Measurements from ENCODE around the gene TST. TPM values are rescaled to one million over a fixed set of nuclear protein-coding genes. Genes with fewer than 3 reads are reported as not detected.

Gene TST
- total and polyA plus RNA-seq, 2 donors (not counting 3 experiments of a cell fraction or from before 2014, with no cell fraction given): 39.2 to 95.1 TPM

DNA sequence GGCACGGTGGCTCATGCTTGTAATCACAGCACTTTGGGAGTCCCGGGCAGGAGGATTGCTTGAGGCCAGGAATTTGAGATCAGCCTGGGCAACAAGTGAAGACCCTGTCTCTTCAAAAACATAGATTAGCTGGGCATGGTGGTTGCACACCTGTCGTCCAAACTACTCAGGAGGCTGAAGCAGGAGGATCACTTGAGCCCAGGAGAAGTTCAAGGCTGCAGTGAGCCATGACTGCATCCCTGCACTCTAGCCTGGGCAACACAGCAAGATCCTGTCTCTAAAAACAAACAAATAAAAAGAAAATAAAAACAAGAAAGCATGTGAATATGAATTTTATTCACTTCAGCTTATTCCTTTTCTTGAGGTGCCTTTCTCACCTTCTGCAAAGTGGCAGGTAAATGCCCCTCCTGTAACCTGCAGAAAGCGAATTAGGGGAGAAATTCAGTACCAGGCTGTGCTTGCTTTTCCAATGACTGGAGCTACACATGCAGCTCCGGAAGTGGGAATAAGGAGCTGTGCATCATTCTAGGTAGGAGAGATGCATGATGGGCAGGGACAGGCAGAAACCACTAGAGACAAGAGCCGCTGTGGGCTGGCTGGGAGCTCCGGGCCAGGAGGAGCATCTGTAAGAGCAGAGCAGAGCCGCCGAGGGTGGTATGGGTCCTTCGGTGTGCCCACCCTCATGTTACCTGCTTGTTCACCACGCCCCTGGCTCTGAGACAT, 17.6 kb upstream of the TST start:
- Histone ChIP-seq H3K9me1 (replicated peaks; ENCODE audit: control insufficient read depth, extremely low read depth, insufficient read depth, low read length) (no peaks in the 10 kb centered on the region), H3K27me3 (ENCODE audit: control insufficient read depth in 2 of 2, insufficient read depth in 2 of 2, low read length in 2 of 2) (no peaks in the 10 kb centered on the region), H4K20me1 (replicated peaks; ENCODE audit: control insufficient read depth, extremely low read depth, insufficient read depth, low read length) (no peaks in the 10 kb centered on the region), H3K9ac (replicated peaks; ENCODE audit: extremely low read depth, insufficient read depth, low read length) (no peak overlapping the region), H2AFZ (ENCODE audit: low read depth, low read length) (no peak overlapping the region), H3K4me2 (ENCODE audit: insufficient read depth, low read length) (no peak overlapping the region), H3K4me1 (ENCODE audit: control insufficient read depth, extremely low read depth, insufficient read depth, low read length) (peaks cover 16% of the 10 kb centered on the region), H3K79me2 (ENCODE audit: control insufficient read depth, insufficient read depth, low read length) (no peaks in the 10 kb centered on the region), H3K27ac (ENCODE audit: insufficient read depth, low read depth, low read length) (no peak overlapping the region), H3K9me3 (replicated peaks; ENCODE audit: control insufficient read depth, insufficient read depth, low read length) (no peaks in the 10 kb centered on the region), H3K4me3 (replicated peaks in 1 of 3; ENCODE audit: insufficient read depth in 1 of 3, low read depth in 1 of 3, low read length in 3 of 3) (no peak overlapping the region), H3K36me3 (ENCODE audit: control insufficient read depth in 2 of 2, extremely low read depth in 1 of 2, insufficient read depth in 2 of 2, low read length in 2 of 2) (no peaks in the 10 kb centered on the region)
- ChIA-PET CTCF (interaction anchor here (0.7 to 6.8 kb wide), 3 partner anchors 13 to 222 kb away, joined by 3 to 33 read pairs (median 3); partner anchors contain the start of genes MPST and TST), POLR2A (no interaction called here)
- no peak for DNase-seq (ENCODE audit: low read depth, low spot score)
- dilution Hi-C loops (cut with MboI; ENCODE audit: extremely low pct_ligation_motif_present, low sequenced_read_pairs): no loop called here
- FAIRE-seq: no peak
- no peak for TF ChIP-seq MYC (IDR thresholded peaks at IDR 0.05; ENCODE audit: low read depth, low read length)
- TF ChIP-seq, protein P1, sequence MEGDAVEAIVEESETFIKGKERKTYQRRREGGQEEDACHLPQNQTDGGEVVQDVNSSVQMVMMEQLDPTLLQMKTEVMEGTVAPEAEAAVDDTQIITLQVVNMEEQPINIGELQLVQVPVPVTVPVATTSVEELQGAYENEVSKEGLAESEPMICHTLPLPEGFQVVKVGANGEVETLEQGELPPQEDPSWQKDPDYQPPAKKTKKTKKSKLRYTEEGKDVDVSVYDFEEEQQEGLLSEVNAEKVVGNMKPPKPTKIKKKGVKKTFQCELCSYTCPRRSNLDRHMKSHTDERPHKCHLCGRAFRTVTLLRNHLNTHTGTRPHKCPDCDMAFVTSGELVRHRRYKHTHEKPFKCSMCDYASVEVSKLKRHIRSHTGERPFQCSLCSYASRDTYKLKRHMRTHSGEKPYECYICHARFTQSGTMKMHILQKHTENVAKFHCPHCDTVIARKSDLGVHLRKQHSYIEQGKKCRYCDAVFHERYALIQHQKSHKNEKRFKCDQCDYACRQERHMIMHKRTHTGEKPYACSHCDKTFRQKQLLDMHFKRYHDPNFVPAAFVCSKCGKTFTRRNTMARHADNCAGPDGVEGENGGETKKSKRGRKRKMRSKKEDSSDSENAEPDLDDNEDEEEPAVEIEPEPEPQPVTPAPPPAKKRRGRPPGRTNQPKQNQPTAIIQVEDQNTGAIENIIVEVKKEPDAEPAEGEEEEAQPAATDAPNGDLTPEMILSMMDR (IDR thresholded peaks at IDR 0.05; ENCODE audit: extremely low read depth in 1 of 2, insufficient read depth in 1 of 2, low read depth in 1 of 2, low read length in 2 of 2): no peak
- no peak for TF ChIP-seq JUN (IDR thresholded peaks at IDR 0.05; ENCODE audit: borderline replicate concordance, insufficient read depth, insufficient read length, low read depth)
- TF ChIP-seq POLR2A (IDR thresholded peaks at IDR 0.05; ENCODE audit: low read depth, low read length): no peak
- TF ChIP-seq, protein P2, sequence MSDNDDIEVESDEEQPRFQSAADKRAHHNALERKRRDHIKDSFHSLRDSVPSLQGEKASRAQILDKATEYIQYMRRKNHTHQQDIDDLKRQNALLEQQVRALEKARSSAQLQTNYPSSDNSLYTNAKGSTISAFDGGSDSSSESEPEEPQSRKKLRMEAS (IDR thresholded peaks at IDR 0.05; ENCODE audit: insufficient read depth, insufficient read length): no peak
- no peak for TF ChIP-seq EZH2 (IDR thresholded peaks at IDR 0.05; ENCODE audit: borderline replicate concordance, low read depth, low read length, severe bottlenecking)
- TF ChIP-seq GATA2 (IDR thresholded peaks at IDR 0.05; ENCODE audit: insufficient read depth, insufficient read length, low read depth, low read length): no peak
- no peak for TF ChIP-seq POLR2AphosphoS5 (IDR thresholded peaks at IDR 0.05; ENCODE audit: insufficient read depth, low read depth, low read length)
- no peak for TF ChIP-seq FOS (IDR thresholded peaks at IDR 0.05; ENCODE audit: borderline replicate concordance, insufficient read depth, low read length)
- intact Hi-C loops (cut with micrococcal nuclease): no loop called here
- no TSS peak for BruUV-seq (replicated peaks)
